Caco-2 (cell line): Measurements from ENCODE around the gene SLC7A4. TPM values are rescaled to one million over a fixed set of nuclear protein-coding genes. Genes with fewer than 3 reads are reported as not detected.

Experiments used
- BruUV-seq: library from RNA; stranded (reverse); fragments of 400-500 nt; replicated peaks from 2 replicates; lab custom pipeline; 2021; lab: Mats Ljungman, UMichigan
- CTCF ChIA-PET: fragments of 300-600 bp; sonication (Branson Sonifier 250); formaldehyde crosslinking; loops from one replicate; lab custom pipeline; 2022; ENCODE audit warnings: antibody characterized with exemption; lab: Charles Lee
- POLR2A ChIA-PET: fragments of 300-600 bp; sonication (Branson Sonifier 250); formaldehyde crosslinking; loops from one replicate; lab custom pipeline; 2022; ENCODE audit warnings: antibody characterized with exemption; lab: Charles Lee
- DNase-seq, 2 experiments: peaks; one replicate each; pipeline versions ENCODE4 v3.0.0 to v3.0.0-alpha.2; 2020 to 2022
- H3K27me3 ChIP-seq: replicated peaks from 2 replicates; pipeline ENCODE4 v1.6.0; 2011; ENCODE audit warnings: low read length; ENCODE audit not compliant: control insufficient read depth, insufficient read depth
- H3K36me3 ChIP-seq: 2 replicates; pipeline ENCODE4 v1.5.1; 2011; ENCODE audit warnings: low read length; ENCODE audit not compliant: control insufficient read depth, insufficient read depth
- H3K4me1 ChIP-seq: fragments of 250-450 bp; sonication (Bioruptor Pico); 2 replicates; pipeline ENCODE4 v1.5.1; 2020; ENCODE audit warnings: mild to moderate bottlenecking
- H3K4me3 ChIP-seq: 2 replicates; pipeline ENCODE4 v1.5.1; 2011; ENCODE audit warnings: low read depth, mild to moderate bottlenecking, control low read depth, low read length
- H3K9me3 ChIP-seq: fragments of 250-450 bp; sonication (Bioruptor Pico); 2 replicates; pipeline ENCODE4 v1.5.1; 2020; ENCODE audit warnings: mild to moderate bottlenecking, moderate library complexity
- H3K27ac Mint-ChIP-seq: one replicate; pipeline ENCODE4 v1.8.0; 2022; ENCODE audit warnings: mixed read lengths; ENCODE audit not compliant: unreplicated experiment
- H3K27me3 Mint-ChIP-seq: one replicate; pipeline ENCODE4 v1.8.0; 2022; ENCODE audit warnings: mixed read lengths; ENCODE audit not compliant: insufficient read depth, unreplicated experiment
- H3K36me3 Mint-ChIP-seq: one replicate; pipeline ENCODE4 v1.8.0; 2022; ENCODE audit warnings: mild to moderate bottlenecking, mixed read lengths; ENCODE audit not compliant: insufficient read depth, unreplicated experiment
- H3K4me1 Mint-ChIP-seq: one replicate; pipeline ENCODE4 v1.8.0; 2022; ENCODE audit warnings: low read depth, mixed read lengths; ENCODE audit not compliant: unreplicated experiment
- H3K4me3 Mint-ChIP-seq: one replicate; pipeline ENCODE4 v1.8.0; 2022; ENCODE audit warnings: mild to moderate bottlenecking, moderate library complexity, mixed read lengths; ENCODE audit not compliant: unreplicated experiment
- H3K9me3 Mint-ChIP-seq: one replicate; pipeline ENCODE4 v1.8.0; 2022; ENCODE audit warnings: mixed read lengths; ENCODE audit not compliant: unreplicated experiment
- intact Hi-C: fragments of 100-400 bp; cut with micrococcal nuclease; formaldehyde crosslinking; loops from one replicate; pipeline ENCODE4 v1.10.0; 2022; ENCODE audit not compliant: unreplicated experiment
- total RNA-seq: library from RNA; stranded (reverse); gene quantifications from 2 replicates; pipeline ENCODE4 v1.2.3, GENCODE V29; 2022
- TF ChIP-seq, protein P1 (sequence below), 2 experiments: fragments of 200-600 bp in 1 of 2; IDR thresholded peaks; 1 replicate in 1 of 2; 2 replicates in 1 of 2; pipeline versions ENCODE4 v1.5.1 to v1.8.0; 2011 to 2022; ENCODE audit warnings: antibody characterized with exemption in 1 of 2, control low read depth in 1 of 2, inconsistent platforms in 1 of 2, low read depth in 1 of 2, low read length in 1 of 2, mild to moderate bottlenecking in 1 of 2, moderate library complexity in 1 of 2; ENCODE audit not compliant: insufficient read depth in 1 of 2, severe bottlenecking in 1 of 2, unreplicated experiment in 1 of 2

Gene SLC7A4
- total RNA-seq, 1 experiment from 2014 or later, result 1.9 TPM

DNA sequence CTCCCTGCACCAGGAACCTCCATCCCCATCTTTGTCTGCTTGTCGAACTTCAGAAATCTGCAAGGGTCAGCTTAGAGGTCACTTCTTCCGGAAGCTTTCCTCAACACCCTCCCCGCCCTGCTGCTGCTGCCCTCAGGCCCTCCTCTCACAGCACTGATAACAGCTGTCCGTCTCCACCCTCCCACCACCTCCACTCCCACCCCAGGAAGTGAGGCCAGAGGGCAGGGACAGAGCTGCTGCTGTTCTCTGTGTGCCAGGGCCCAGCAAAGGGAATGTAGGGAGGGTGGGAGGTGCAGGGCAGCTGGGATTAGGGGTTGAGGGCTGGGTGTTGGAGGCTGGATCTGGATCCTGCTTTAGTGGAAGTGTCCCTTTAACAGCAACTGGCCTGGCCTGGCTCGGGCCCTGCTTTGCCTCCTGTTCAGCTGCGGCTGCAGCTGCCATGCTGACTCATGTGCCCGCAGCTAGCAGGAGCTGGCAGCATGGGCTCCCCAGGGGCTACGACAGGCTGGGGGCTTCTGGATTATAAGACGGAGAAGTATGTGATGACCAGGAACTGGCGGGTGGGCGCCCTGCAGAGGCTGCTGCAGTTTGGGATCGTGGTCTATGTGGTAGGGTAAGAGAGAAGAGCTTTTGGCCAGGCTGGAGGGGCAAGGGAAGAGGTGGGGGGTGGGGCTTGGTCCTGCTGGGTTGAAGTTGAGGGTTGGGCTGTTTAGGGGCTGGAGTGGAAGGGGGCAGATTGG lies 17.5 kb downstream of the SLC7A4 start, which contains the start of gene P2RX6:
TSS of gene P2RX6 (plus strand) at position 440 of the 740 bp plus-strand sequence. CDS start at position 450, 10 bp downstream.
- Mint-ChIP-seq H3K4me3 (peak within 1 kb of the TSS; percentile 79), H3K27me3 (no peaks in the 10 kb centered on the region), H3K4me1 (peaks cover 17% of the 10 kb centered on the region), H3K9me3 (no peaks in the 10 kb centered on the region), H3K27ac (peak within 1 kb of the TSS; percentile 88), H3K36me3 (peaks cover 7% of the 10 kb centered on the region)
- no TSS peak for BruUV-seq
- DNase-seq, result peak; percentile 63 to 82
- CTCF ChIA-PET, result interaction anchor here (0.7 to 1.1 kb wide), 3 partner anchors 23 to 129 kb away, joined by 3 to 4 read pairs (median 3); no protein-coding TSS in a partner anchor
- Histone ChIP-seq H3K4me1 (peaks cover 13% of the 10 kb centered on the region; the same call in 1 of the 2 replicates), H3K27me3 (no peaks in the 10 kb centered on the region), H3K4me3 (peak within 1 kb of the TSS; percentile 40), H3K36me3 (no peaks in the 10 kb centered on the region), H3K9me3 (peaks cover 4% of the 10 kb centered on the region; the same call in 1 of the 2 replicates)
- TF ChIP-seq, protein P1, sequence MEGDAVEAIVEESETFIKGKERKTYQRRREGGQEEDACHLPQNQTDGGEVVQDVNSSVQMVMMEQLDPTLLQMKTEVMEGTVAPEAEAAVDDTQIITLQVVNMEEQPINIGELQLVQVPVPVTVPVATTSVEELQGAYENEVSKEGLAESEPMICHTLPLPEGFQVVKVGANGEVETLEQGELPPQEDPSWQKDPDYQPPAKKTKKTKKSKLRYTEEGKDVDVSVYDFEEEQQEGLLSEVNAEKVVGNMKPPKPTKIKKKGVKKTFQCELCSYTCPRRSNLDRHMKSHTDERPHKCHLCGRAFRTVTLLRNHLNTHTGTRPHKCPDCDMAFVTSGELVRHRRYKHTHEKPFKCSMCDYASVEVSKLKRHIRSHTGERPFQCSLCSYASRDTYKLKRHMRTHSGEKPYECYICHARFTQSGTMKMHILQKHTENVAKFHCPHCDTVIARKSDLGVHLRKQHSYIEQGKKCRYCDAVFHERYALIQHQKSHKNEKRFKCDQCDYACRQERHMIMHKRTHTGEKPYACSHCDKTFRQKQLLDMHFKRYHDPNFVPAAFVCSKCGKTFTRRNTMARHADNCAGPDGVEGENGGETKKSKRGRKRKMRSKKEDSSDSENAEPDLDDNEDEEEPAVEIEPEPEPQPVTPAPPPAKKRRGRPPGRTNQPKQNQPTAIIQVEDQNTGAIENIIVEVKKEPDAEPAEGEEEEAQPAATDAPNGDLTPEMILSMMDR (IDR thresholded peaks at IDR 0.05; ENCODE audit: insufficient read depth in 1 of 2, low read depth in 1 of 2, low read length in 1 of 2, severe bottlenecking in 1 of 2, unreplicated experiment in 1 of 2), result no peak
- POLR2A ChIA-PET, result interaction anchor here (1.1 kb wide), 1 partner anchor 33 kb away, joined by 5 read pairs; the partner anchor contains the start of gene LZTR1
- intact Hi-C loops, result no loop called here

- Mint-ChIP-seq H3K27ac (peak overlapping the region; percentile 88), H3K4me3 (peak overlapping the region; percentile 79), H3K27me3 (no peaks in the 10 kb centered on the region), H3K4me1 (peaks cover 17% of the 10 kb centered on the region), H3K36me3 (peaks cover 7% of the 10 kb centered on the region), H3K9me3 (no peaks in the 10 kb centered on the region)
- ChIA-PET CTCF (interaction anchor here (0.7 to 1.1 kb wide), 3 partner anchors 23 to 128 kb away, joined by 3 to 4 read pairs (median 3); no protein-coding TSS in a partner anchor), POLR2A (interaction anchor here (1.1 kb wide), 1 partner anchor 32 kb away, joined by 5 read pairs; the partner anchor contains the start of gene LZTR1)
- Histone ChIP-seq H3K9me3 (peaks cover under 1% of the 10 kb centered on the region; the same call in 1 of the 2 replicates), H3K27me3 (no peaks in the 10 kb centered on the region), H3K4me3 (peak overlapping the region; percentile 40), H3K36me3 (no peaks in the 10 kb centered on the region), H3K4me1 (peaks cover 13% of the 10 kb centered on the region; the same call in 1 of the 2 replicates)
- no TSS peak for BruUV-seq
- TF ChIP-seq, protein P1 (IDR thresholded peaks at IDR 0.05; ENCODE audit: insufficient read depth in 1 of 2, low read depth in 1 of 2, low read length in 1 of 2, severe bottlenecking in 1 of 2, unreplicated experiment in 1 of 2), result no peak
- intact Hi-C loops, result no loop called here
- DNase-seq, result peak; percentile 86 to 88
These were observed 18.1 kb downstream of the SLC7A4 start for GRCh38 chr22:21014202-21014725.

GRCh38 chr22:21013657-21014201 lies 18.6 kb downstream of the SLC7A4 start:
- H3K27me3 ChIP-seq, result no peaks in the 10 kb centered on the region
- Mint-ChIP-seq H3K4me3 (peak overlapping the region; percentile 79), H3K27ac (peak overlapping the region; percentile 88), H3K27me3 (no peaks in the 10 kb centered on the region), H3K9me3 (no peaks in the 10 kb centered on the region), H3K4me1 (peaks cover 17% of the 10 kb centered on the region), H3K36me3 (peaks cover 7% of the 10 kb centered on the region)
- TF ChIP-seq, protein P1 (IDR thresholded peaks at IDR 0.05; ENCODE audit: insufficient read depth in 1 of 2, low read depth in 1 of 2, low read length in 1 of 2, severe bottlenecking in 1 of 2, unreplicated experiment in 1 of 2), result no peak
- ChIA-PET CTCF (no interaction called here), POLR2A (no interaction called here)
- no peak for DNase-seq
- H3K36me3 ChIP-seq, result no peaks in the 10 kb centered on the region
- H3K4me3 ChIP-seq, result peak overlapping the region; percentile 40
- no TSS peak for BruUV-seq
- H3K9me3 ChIP-seq, result no peaks in the 10 kb centered on the region
- H3K4me1 ChIP-seq, result peaks cover 13% of the 10 kb centered on the region; the same call in 1 of the 2 replicates
- intact Hi-C loops, result no loop called here
